Thyroid gland (tissue), 4 donors: ENCODE results near the gene CLDN5. TPM values are rescaled to one million over a fixed set of nuclear protein-coding genes. Genes with fewer than 3 reads are reported as not detected.

Experiments
- DNase-seq, 2 donors: peaks; one replicate each; pipeline ENCODE4 v3.0.0-alpha.2; 2019
- H3K27ac ChIP-seq, 3 donors: fragments of 200-600 bp; sonication (generic); 1 replicate in 2 of 3; 2 replicates in 1 of 3; pipeline ENCODE4 v1.5.1; 2016 to 2019; ENCODE audit warnings: mild to moderate bottlenecking in 1 of 3, moderate library complexity in 1 of 3
- H3K27me3 ChIP-seq: fragments of 200-600 bp; sonication (generic); one replicate; pipeline ENCODE4 v1.5.1; 2019
- H3K36me3 ChIP-seq, 2 donors: fragments of 200-600 bp; sonication (generic); one replicate each; pipeline ENCODE4 v1.5.1; 2016 to 2019
- H3K4me1 ChIP-seq, 2 donors: fragments of 200-600 bp; sonication (generic); one replicate each; pipeline ENCODE4 v1.5.1; 2017 to 2019
- H3K4me3 ChIP-seq, 3 donors: fragments of 200-600 bp; sonication (generic); replicated peaks in 1 of 3; 1 replicate in 2 of 3; 2 replicates in 1 of 3; pipeline ENCODE4 v1.5.1; 2016; ENCODE audit warnings: mild to moderate bottlenecking in 1 of 3
- H3K9me3 ChIP-seq: fragments of 200-600 bp; sonication (generic); one replicate; pipeline ENCODE4 v1.5.1; 2017
- CTCF ChIP-seq, 6 experiments: fragments of 200-600 bp in 3 of 6; fragments of 450-650 bp in 3 of 6; sonication (generic) in 3 of 6; IDR thresholded peaks; one replicate each; pipeline ENCODE4 v1.5.1; 2016 to 2019; ENCODE audit warnings: antibody characterized with exemption in 6 of 6, mild to moderate bottlenecking in 2 of 6, inconsistent platforms in 1 of 6, moderate library complexity in 1 of 6
- POLR2A ChIP-seq, 2 donors: fragments of 450-650 bp; IDR thresholded peaks; one replicate each; pipeline ENCODE4 v1.6.1; 2017; ENCODE audit warnings: antibody characterized with exemption in 2 of 2, mild to moderate bottlenecking in 2 of 2, moderate library complexity in 1 of 2
- WGBS, 2 donors: methylation state at CpG; one replicate each; pipeline ENCODE4 v1.1.5; 2017; 5-methylcytosine and 5-hydroxymethylcytosine counted together
- intact Hi-C: fragments of 100-400 bp; cut with DNase I; formaldehyde crosslinking; loops from one replicate; pipeline ENCODE4 v1.15.1; 2023
- total RNA-seq, 4 donors: library from RNA; depleted of rRNA; stranded (reverse); fragments of >200 nt; gene quantifications; one replicate each; pipeline ENCODE4 v1.2.3, GENCODE V29; 2016

The CLDN5 gene
- total RNA-seq, 4 donors from 2014 or later = 71.8 to 303 (median 131) TPM

- H3K9me3 ChIP-seq = no peaks in the 10 kb centered on the region
- 92 to 99% methylated on average over 2 of the region's 2 CpGs for WGBS, 2 donors
- no peak for DNase-seq
- H3K27ac ChIP-seq = no peak overlapping the region
- H3K27me3 ChIP-seq = no peaks in the 10 kb centered on the region
- intact Hi-C loops = no loop called here
- H3K36me3 ChIP-seq = no peaks in the 10 kb centered on the region
- H3K4me1 ChIP-seq = no peaks in the 10 kb centered on the region
- TF ChIP-seq CTCF (IDR thresholded peaks at IDR 0.05) (no peak), POLR2A (IDR thresholded peaks at IDR 0.05) (no peak)
- H3K4me3 ChIP-seq = no peak overlapping the region
These were observed 13.3 kb downstream of the CLDN5 start for GRCh38 chr22:19510919-19511341.

GRCh38 chr22:19509923-19510322, 14.3 kb downstream of the CLDN5 start:
- Histone ChIP-seq H3K4me1 (no peaks in the 10 kb centered on the region), H3K27ac (no peak overlapping the region), H3K27me3 (no peaks in the 10 kb centered on the region), H3K9me3 (no peaks in the 10 kb centered on the region), H3K4me3 (no peak overlapping the region), H3K36me3 (no peaks in the 10 kb centered on the region)
- intact Hi-C loops = no loop called here
- TF ChIP-seq CTCF (IDR thresholded peaks at IDR 0.05) = no peak
- DNase-seq = no peak
- 94 to 100% methylated on average over 2 of the region's 2 CpGs for whole genome bisulfite sequencing, 2 donors

GRCh38 chr22:19509191-19509590, 15.0 kb downstream of the CLDN5 start:
- H3K9me3 ChIP-seq = no peaks in the 10 kb centered on the region
- no peaks in the 10 kb centered on the region for H3K27me3 ChIP-seq
- H3K4me1 ChIP-seq = no peaks in the 10 kb centered on the region
- DNase-seq = no peak
- H3K27ac ChIP-seq = no peak overlapping the region
- 85 to 87% methylated on average over 3 of the region's 3 CpGs for WGBS, 2 donors
- no peak for TF ChIP-seq POLR2A (IDR thresholded peaks at IDR 0.05)
- no peak for TF ChIP-seq CTCF (IDR thresholded peaks at IDR 0.05)
- H3K36me3 ChIP-seq = no peaks in the 10 kb centered on the region
- intact Hi-C loops = no loop called here
- H3K4me3 ChIP-seq = no peak overlapping the region

- TF ChIP-seq POLR2A (IDR thresholded peaks at IDR 0.05) (no peak), CTCF (IDR thresholded peaks at IDR 0.05) (no peak)
- Histone ChIP-seq H3K36me3 (no peaks in the 10 kb centered on the region), H3K27me3 (no peaks in the 10 kb centered on the region), H3K27ac (no peak overlapping the region), H3K4me3 (no peak overlapping the region), H3K4me1 (no peaks in the 10 kb centered on the region), H3K9me3 (no peaks in the 10 kb centered on the region)
- intact Hi-C loops = no loop called here
- DNase-seq = no peak
- 91 to 94% methylated on average over 5 to 7 of the region's 10 CpGs for WGBS, 2 donors
These were observed 16.0 kb downstream of the CLDN5 start for GRCh38 chr22:19508024-19508776.

GRCh38 chr22:19507534-19507861, 16.7 kb downstream of the CLDN5 start:
- intact Hi-C loops = no loop called here
- Histone ChIP-seq H3K4me3 (no peak overlapping the region), H3K9me3 (no peaks in the 10 kb centered on the region), H3K27ac (no peak overlapping the region), H3K36me3 (no peaks in the 10 kb centered on the region), H3K4me1 (no peaks in the 10 kb centered on the region), H3K27me3 (no peaks in the 10 kb centered on the region)
- 96 to 98% methylated on average over 4 of the region's 4 CpGs for WGBS, 2 donors
- TF ChIP-seq POLR2A (IDR thresholded peaks at IDR 0.05) (no peak), CTCF (IDR thresholded peaks at IDR 0.05) (no peak)
- DNase-seq = no peak
